ENCODE measurements around the gene DRICH1.
"Not testable (repeated sequence)": the region's sequence is repeated elsewhere in the genome, so short reads cannot be mapped to it uniquely, and the experiment has no call there.

Gene DRICH1

GRCh38 chr22:23565915-23566704 lies 66.0 kb downstream of the DRICH1 start:
- DNase-seq = peak; percentile 8

- DNase-seq = peak; percentile 9
Observed at GRCh38 chr22:23565305-23565914, 66.7 kb downstream of the DRICH1 start.

- DNase-seq = no peak
Observed at GRCh38 chr22:23564276-23564675, 67.8 kb downstream of the DRICH1 start.

- DNase-seq = no peak
Observed at GRCh38 chr22:23563111-23563510, 69.0 kb downstream of the DRICH1 start.

- no peak for DNase-seq
Observed at GRCh38 chr22:23562186-23562585, 69.9 kb downstream of the DRICH1 start.

- not testable (repeated sequence) for DNase-seq
Observed at GRCh38 chr22:23561025-23561510, 71.1 kb downstream of the DRICH1 start.

GRCh38 chr22:23560215-23560614 lies 71.9 kb downstream of the DRICH1 start:
- not testable (repeated sequence) for DNase-seq
